ENCODE results near the gene TREH.

TREH gene

DNA sequence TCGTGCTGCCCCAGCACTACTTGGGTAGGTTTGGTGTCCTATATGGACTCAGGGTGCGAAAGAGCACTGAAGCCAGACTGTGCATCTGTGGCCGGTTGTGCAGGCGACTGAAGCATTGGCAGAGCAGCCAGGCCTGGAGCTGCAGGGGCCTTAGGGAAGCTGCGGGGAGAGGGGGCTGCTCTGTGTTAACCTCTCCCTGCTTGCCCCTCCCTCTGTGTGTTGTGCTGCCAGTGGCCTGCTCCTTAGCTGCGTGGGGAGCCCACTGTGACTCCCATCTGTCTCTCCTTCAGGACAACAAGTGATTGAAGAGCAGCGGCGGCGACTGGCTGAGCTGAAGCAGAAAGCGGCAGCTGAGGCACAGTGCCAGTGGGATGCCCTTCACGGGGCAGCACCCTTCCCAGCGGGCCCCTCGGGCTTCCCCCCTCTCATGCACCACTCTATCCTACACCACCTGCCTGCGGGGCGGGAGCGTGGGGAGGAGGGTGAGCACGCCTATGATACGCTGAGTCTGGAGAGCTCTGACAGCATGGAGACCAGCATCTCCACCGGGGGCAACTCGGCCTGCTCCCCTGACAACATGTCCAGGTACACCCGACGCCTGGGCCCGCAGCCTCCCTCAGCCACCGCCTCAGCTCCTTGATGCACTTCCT is 34.3 kb downstream of the TREH start:
- no peak for DNase-seq

DNA sequence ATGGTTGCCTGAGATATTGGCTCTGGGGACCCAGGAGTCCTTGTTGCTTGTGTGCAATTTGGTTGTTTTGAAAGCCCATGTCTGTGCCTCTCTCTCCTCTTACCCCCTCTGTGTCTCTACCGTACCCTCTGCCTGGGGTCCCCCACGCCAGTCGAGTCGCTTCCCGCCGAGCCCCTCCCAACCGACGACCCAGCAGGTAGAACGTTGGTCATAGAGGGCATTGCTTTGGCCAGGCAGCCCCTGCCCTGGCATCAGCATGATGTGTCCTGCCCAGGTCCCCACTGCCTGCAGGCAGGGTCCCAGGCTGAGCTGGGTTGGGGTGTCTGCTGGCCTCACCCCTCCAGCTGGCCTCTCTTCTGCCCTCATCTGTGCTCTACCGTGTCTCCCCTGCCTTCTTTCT is 35.0 kb downstream of the TREH start:
- DNase-seq: no peak

- no peak for DNase-seq
Measured at GRCh38 chr11:118643995-118644345, 35.5 kb downstream of the TREH start.

GRCh38 chr11:118643142-118643994 is 36.1 kb downstream of the TREH start:
- DNase-seq: no peak

GRCh38 chr11:118641397-118642019 is 37.9 kb downstream of the TREH start:
- DNase-seq: no peak

- peak; percentile 47 for DNase-seq
Measured at GRCh38 chr11:118640332-118641154, 38.9 kb downstream of the TREH start.

GRCh38 chr11:118639899-118640298 is 39.6 kb downstream of the TREH start:
- no peak for DNase-seq

DNA sequence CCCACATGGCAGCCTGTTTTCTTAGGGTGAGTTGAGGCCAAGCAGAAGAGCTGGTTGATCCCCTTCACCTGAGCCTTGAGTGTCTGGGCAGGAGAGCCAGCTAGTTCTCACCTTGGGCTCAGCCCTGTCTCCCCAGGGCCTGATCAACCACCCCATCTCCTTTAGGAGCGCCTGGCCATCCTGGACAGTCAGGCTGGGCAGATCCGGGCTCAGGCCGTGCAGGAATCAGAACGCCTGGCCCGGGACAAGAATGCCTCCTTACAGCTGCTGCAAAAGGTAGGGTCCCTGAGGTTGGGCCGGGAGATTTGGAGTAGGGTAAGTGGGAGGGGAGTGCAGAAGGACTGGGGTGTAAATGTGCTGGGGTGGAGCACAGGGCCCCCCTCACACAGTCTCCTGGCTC is 40.7 kb downstream of the TREH start:
- DNase-seq: no peak

- DNase-seq: no peak
Measured at GRCh38 chr11:118636569-118637290, 42.7 kb downstream of the TREH start.

GRCh38 chr11:118635642-118636041 is 43.8 kb downstream of the TREH start:
- DNase-seq: no peak

DNA sequence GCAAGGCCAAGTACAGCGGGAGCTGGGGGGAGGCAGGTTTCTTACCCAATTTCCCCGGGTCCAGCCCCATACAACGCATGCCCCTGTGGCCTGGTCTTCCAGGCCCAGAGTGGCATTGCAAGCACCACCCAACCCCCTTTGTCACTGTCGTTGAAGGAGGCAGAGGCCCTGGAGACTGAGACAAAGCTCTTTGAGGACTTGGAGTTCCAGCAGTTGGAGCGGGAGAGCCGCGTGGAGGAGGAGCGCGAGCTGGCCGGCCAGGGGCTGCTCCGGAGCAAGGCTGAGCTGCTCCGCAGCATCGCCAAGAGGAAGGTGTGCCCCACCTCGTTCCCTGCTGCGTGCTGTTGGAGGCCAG is 44.2 kb downstream of the TREH start:
- no peak for DNase-seq

DNA sequence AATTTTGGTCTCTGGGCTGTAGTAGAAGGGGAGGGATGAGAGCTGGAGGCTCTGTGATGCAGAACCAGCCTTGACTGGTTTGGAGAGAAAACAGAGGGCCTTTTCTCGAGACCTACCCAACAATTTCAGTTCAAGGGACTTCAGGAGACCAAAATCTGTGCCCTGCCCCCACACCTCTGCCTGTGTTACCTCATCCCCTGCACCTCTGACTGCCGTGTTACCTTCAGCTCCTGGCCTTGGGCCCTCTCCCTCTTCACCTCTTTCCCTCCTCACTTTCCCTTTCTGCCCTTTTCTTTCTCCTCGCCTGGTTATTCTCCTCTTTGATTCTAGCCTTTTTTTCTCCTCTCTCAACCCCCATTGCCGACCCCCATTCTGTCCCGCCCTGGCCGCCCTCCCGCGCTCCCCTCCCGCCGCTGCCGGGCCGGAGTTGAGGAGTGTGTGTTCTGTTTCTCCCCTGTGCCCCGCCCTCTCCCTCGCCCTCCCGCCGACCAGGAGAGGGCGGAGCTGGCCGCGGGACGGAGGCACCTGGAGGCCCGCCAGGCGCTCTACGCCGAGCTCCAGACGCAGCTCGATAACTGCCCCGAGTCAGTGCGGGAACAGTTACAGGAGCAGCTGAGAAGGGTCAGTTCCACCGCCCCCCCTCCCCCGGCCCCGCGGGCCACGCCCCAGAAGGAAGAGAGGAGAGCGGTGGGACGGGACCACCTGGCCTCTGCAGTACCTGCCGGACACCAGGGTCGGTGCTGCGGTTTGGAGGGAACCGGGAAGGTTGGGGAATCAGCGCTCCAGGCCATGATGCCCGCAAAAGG is 44.8 kb downstream of the TREH start:
- DNase-seq: peak; percentile 48

GRCh38 chr11:118633979-118634378 is 45.5 kb downstream of the TREH start:
- no peak for DNase-seq

GRCh38 chr11:118633319-118633690 is 46.1 kb downstream of the TREH start:
- no peak for DNase-seq

GRCh38 chr11:118632577-118633318 is 46.7 kb downstream of the TREH start:
- DNase-seq: no peak

DNA sequence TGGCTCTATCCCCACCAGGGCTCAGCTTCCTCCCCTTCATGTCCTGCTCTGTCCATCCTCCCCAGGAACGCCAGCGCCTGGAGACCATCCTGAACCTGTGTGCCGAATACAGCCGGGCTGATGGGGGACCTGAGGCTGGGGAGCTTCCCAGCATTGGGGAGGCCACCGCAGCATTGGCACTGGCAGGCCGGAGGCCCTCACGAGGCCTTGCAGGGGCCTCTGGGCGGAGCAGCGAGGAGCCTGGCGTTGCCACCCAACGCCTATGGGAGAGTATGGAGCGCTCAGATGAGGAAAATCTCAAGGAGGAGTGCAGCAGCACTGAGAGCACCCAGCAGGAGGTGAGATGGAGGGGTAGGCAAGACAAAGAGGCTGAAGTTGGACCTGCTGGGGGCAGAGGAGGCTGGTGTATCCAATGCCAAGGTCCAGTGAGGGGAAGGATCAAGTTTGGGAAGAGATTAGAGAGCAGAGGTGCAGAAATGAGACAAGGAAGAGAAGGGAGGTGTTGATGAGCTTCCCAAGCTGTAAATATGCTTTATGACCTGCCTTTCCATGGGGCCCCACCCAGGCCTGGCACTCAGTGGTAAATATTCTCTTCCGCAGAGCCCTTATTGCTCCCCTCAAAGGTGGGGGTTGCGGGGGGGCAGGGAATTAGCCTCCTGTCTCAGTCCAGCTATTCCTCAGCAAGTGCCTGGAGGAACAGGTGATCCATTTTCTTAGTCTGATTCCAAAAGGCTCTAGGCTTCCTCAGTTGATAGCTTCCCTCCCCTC is 48.1 kb downstream of the TREH start:
- no peak for DNase-seq

DNA sequence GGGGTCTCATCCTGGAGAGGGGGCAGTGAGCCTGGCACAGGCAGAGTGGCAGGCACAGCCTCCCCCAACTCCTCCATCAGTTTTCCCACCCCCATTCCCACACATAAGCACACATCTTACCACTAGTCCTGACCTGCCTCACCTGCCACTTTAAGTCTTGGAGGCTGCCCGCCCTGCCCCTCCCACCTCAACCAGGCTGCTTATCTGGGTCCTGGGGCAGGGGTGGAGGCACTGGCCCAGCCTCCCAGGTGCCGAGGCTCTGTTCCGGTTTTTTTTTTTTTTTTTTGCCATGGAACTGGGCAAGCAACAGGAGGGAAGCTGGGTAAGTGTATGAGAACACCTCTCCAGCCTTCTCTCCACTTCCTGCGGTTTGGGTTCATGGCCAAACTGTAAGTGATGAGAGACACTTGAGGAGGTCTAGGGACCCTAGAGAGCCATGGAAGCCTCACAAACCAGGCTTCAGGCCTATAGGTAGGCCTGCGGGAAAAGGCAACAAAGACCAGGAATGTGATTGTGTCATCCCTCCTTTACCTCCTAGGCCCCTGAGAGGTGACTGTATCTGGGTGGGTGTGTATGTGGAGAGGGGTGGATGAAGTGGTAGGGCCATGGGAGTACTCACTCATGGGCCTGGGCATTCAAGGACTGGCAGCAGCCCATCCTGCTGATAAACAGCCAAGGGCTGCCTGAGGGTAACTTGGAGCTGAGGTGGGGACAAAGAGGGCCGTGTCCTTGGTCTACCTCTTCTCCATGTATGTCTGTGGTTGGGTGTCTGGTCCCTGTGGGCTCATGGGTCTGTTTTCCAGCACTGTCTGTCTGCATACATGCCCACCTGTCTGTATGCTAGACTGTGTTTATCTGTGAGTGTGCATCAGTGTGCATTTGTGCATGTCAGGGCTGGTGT is 49.4 kb downstream of the TREH start:
- no peak for DNase-seq

GRCh38 chr11:118628861-118629549 is 50.4 kb downstream of the TREH start:
- no peak for DNase-seq

- no peak for DNase-seq
Measured at GRCh38 chr11:118628432-118628831, 51.0 kb downstream of the TREH start.

Data from hematopoietic multipotent progenitor cell treated with erythropoietin and hydrocortisone succinate and interleukin-3 and kit ligand, for 6 days (in vitro differentiated cells).